Stimulated activated CD8-positive, alpha-beta memory T cell treated with anti-CD3 and anti-CD28 coated beads, Interleukin-15, amount 100 ng/mL, for 4 hours (primary cell): ENCODE data around the gene DNMT3B.

Experiments
- DNase-seq, 2 donors: peaks; one replicate each; pipeline ENCODE4 v3.0.0-alpha.2; 2020; ENCODE audit warnings: low read depth in 2 of 2

Gene DNMT3B

DNA sequence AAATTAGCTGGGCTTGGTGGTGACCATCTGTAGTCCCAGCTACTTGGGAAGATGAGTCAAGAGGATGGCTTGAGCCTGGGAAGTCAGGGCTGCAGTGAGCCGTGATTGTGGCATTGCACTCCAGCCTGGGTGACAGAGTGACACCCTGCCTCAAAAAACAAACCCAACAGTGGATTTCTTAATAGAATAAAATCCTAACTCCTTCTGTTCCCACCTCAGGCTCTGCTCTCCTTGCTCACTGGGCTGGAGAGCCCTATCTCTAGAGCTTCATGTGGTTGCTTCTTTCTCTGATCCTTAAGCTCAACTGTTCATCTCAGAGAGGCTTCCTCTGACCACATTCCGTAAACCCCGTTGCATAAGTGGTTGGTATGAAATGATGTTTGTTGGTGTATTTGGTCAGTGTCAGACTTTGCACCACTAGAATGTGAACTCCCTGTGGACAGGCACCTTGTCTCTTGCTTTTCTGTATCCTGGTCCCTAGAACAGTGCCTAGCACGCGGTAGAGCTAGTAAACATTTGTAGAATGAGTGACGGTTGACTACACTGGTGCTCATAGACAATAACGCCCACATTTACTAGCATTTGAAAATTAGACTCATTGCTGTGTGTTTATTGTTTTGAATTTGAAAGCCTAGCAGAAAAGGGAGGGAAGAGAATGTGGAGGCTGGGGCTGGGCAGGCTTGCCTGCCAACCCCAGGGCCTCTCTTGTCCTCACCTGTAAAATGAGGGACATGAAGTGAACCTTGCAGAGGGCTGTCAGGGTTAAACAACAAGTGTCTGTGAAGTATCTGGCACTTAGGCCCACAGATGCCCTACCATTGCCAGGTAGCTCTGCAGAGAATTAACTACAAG is 61.8 kb downstream of the DNMT3B start:
- no peak for DNase-seq

DNA sequence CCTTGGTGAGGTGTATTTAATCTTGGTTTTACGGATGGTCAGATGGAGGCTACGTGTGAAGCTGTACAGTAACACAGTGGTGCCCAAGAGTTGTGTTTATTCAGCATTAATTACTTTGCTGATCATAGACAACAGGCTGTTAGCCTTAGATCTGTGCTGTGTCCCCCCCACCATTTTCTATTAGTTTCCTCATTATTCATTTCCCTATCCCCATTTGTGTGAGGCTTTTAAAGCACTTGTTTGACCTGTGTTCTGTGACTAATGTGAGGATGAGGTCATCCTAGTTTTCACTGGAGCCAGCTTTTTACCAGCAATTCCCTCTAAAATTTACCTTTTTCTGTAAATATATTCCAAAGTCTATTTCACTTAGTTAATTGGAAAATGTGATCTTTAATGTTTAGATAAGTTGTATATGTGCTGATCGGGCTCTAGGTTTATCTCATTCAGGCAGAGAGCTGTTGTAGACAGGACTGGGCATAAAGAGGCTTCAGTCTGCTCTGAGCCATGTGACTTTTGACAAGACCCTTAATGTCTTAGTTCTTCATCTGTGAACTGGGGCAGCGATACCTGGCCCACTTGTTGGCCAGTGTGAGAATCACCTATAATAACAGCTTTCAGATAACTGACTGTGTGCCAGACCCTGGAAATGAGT is 66.0 kb downstream of the DNMT3B start:
- no peak for DNase-seq

DNA sequence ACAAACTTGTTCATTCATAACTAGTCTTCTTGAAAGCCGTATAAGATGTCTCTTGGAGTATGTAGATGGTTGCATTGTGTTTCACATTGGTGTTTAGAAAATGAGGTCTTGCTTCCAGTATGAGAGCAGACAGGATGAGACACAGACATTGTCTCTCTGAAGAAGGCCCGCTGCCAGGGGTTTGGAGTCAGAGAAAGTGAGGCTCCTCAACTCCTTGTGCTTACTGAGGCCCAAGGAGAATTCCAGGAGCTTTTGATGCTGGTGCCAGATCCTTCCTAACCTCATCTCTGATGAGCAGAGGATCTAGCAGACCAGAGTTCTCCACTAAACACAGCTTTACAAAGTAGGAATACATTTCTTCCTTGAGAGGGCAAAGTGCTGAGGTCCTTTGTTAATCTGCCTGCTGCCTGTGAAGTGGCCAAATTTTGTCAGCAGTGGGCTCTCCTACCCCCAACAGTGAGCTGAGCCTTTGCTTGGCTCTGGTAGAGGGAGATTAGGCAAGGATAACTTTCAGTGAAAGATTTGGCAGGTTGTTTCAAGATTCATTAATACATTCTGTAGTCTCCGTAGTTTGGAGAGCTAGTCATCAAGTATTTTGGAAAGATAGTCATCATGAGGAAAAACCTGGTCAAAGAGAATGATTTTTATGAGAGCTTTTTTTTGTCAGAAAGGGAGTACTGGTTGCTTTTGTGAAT is 67.3 kb downstream of the DNMT3B start:
- DNase-seq: no peak

DNA sequence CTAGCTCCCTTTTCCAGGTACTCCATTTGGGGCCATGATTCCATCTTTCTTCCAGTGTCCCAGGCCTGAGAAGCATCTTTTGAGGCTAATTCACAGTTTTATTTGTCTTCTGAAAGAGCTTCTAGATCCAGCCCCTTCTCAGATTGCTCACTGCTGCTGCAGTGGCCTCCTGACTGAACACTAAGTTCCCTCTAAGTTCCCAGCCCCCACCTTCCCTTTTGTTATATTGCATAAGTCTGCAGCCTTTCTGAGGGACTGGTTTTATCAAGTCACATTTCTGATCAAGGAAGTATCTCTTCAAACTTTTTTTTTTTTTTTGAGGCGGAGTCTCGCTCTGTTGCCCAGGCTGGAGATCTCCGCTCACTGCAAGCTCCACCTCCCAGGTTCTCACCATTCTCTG is 68.3 kb downstream of the DNMT3B start:
- DNase-seq: no peak

DNA sequence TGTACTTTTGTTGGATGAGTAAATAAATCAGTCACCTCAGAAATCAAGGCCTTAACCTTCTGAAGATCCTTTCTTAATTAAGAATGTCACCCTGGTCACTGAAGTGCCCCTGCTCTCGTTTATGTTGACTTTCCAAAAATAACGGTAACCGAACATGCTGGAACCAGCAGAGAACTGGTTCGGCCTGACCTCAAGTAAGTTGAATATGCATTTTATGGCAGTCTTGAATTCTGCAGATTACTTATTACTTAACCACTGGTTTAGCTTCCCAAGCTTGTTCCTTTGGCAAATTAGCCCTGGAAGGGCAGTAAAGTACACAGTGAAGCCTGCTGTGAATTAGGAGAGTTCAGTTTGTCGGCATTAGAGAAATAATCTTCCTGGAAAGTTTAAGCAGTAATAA is 69.8 kb downstream of the DNMT3B start:
- DNase-seq: no peak

DNA sequence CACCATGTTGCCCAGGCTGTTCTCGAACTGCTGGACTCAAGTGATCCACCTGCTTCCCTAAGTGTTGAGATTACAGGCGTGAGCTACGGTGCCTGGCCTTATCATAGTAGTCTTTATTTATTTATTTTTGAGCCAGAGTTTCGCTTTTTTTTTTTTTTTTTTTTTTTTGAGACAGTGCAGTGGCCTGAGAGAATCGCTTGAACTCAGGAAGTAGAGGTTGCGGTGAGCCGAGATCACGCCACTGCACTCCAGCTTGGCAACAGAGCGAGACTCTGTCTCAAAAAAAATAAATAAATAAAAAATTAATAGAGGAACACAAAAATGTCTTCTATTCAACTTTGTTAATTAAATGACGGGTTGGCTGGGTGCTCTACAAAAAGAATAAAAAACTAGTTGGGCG is 70.5 kb downstream of the DNMT3B start:
- no peak for DNase-seq

DNA sequence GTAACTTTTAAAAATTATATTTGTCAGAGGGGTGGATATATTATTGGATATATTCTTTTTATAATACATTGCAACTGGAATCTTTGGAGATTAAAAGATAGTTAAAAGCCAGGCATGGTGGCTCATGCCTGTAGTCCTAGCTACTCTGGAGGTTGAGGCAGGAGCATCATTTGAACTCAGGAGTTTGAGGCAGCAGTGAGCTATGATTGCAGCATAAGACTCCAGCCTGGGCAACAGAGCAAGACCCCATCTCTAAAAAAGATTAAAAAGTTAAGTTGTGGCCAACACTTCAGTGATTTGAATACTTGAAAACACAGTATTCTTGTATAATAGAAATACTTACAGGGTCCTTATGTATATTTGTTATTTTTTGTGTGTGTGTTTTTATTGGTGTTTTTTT is 72.8 kb downstream of the DNMT3B start:
- no peak for DNase-seq

DNA sequence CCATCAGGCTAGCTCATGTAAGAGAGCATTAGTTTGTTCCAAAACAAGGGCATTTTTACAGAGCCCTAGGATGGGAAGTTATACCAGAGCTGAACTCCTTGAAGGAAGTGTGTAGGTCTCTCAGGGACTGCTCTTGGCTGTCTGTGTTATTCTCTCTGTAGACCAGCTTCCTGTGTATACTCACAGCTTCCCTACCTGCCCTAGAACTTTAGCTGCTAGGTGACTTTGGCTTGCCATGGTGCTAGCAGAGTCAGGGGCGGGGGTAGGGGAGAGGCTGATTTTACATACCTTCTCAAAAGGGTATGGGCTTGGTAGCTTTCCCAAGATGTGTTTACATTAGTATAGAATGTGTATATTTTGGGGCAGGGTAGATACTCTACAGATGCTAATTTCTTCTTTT is 75.0 kb downstream of the DNMT3B start:
- no peak for DNase-seq

DNA sequence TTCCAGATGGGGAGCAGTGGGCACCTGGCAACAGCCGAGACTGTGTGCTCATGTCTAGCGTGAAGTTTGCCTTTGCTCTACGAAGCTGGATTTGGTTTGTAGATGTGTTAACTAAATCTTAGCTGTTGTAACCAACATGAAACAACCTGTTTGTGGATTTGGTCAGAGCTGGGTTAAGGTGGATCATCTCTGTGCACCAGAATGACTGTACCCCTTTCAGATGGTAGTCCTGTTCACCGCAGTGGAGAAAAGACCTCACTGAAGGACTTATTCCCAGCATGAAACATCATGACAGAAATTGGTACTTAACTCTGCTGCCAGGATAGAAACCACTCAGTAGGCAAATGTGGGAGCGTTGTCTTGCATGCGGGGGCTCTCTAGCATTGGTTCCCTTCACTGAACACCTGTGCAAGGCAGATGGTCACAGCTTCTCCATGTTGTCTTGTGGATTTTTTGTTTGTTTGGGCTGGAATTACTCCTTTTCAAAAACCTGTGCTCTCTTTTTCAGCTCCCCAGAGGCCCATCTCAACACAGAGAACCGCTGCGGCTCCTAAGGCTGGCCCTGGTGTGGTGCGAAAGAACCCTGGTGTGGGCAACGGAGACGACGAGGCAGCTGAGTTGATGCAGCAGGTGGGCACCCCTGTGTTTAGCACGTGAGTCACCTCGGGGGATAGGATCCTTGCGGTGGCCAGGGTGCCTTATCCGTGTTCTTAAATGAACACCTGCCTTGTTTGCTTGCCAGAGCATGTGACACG is 77.2 kb downstream of the DNMT3B start:
- no peak for DNase-seq

DNA sequence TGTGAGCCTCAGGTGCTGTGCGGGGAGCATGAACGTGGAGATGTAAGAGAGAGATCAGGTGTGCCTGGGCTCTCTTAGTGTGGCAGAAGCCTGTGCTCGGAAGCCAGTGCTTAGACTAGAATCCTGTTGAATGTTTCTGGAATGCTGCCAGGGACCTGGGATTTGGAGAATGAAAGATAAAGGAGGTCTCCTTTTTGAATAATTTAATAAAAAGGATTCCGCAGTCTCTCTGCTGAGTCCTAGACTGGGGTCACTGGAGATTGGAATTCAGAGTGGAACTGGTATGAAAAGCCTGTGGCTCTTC is 77.7 kb downstream of the DNMT3B start:
- DNase-seq: no peak

DNA sequence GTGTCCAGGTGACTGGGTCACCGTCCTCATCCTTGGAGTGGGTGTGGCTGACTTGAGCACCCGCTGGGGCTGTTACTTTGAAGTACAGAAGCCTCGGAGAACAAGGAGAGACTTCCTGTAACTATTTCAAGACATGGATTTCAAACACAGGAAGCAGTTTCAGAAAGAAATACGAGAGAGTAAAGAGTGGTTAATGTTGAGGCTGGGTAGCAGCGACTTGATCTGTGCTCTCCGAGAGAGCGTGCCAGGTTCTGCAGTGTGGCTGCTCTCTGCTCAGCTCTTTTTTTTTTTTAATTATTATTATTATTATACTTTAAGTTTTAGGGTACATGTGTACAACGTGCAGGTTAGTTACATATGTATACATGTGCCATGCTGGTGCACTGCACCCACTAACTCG is 79.0 kb downstream of the DNMT3B start:
- no peak for DNase-seq

DNA sequence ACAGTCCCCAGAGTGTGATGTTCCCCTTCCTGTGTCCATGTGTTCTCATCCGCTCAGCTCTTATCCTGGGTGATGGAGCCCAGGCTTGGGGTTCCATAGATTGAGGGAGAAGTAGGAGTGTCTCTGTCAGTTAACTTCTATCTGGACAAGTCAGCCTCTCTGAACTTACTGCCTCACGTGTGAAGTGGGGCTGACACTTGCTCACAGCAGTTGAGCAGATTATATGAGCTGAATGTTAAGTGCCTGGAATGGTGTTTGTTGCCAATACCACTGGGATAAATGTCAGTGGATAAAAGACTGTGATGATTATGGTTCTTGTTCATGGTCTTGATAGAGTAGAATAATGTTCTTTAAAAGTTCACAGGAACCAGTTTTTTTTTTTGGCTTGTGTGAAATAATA is 79.4 kb downstream of the DNMT3B start:
- DNase-seq: no peak

DNA sequence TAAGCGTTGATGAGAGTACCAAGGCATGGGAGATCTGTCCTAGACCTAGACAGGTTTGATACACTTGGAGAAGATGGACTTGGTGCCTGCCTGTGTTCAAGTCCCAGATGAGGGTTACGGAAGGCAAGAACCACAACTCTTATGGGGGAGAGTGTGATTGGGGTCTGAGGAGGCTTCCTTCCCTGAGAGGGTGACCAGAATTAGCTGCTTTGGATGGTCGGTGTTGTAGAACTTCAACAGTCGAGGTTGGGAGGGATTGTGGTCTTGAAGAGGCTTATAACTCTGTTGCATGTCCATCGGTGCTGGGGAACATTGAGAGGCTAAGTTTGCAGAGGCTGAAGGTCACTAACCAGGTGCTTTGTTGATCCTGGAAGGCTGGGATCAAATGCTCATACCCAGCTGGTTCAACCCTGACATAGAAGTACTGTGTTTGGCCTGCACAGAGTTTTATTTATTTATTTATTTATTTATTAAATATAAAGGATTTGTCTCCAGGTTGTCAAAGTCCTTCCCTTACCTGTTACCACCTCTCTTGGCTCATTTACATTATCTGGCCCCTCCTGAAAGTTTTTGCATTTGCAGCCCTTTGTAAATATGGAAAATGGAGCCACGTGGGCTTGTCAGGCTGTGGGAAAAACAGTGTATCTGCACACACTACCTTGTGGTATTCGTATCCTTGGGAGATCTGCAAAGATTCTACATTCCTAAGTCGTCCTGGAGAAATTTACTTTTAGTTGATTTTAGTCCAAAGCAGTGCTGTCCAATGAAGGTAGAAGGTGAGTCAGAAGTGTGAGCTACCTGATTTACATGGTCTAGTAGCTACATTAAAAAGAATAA is 80.7 kb downstream of the DNMT3B start:
- DNase-seq: no peak

DNA sequence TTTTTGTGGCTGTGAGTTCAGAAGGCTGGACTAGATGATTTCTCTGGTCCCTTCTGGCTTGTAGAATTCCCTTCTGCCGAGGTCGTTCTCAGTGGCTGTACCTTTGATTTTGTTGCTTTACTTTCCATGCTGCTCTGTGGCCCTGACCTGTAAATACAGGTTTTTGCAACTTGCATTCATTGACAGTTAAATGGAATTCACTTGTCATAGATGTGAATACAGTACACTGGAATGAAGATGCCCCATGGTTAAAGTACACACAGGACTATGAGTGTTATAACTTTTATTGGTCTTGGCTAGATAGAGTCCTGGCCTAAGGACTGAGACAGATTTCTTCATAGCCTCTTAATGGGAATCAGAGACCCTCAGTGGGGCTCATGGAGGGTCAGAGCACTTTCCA is 83.6 kb downstream of the DNMT3B start:
- no peak for DNase-seq

DNA sequence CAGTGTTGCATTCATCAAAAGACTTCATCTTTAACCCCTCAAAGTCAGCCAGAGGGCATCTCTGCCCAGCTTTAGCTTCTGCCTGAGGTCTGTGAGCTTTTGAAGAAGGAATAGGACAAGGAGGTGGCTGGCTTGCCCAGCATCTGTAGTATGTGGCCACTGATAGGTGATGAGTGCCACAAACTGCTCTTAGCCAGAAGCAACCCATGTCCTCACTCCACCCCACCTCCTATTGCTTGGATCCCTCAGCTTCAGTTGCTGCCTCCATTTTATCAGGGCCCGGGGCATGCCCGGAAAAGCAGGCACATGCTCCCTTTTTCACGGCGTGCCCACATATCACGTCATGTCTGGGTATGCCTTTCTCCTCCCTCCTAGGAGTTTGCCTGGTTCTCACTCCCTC is 84.7 kb downstream of the DNMT3B start:
- DNase-seq: no peak

DNA sequence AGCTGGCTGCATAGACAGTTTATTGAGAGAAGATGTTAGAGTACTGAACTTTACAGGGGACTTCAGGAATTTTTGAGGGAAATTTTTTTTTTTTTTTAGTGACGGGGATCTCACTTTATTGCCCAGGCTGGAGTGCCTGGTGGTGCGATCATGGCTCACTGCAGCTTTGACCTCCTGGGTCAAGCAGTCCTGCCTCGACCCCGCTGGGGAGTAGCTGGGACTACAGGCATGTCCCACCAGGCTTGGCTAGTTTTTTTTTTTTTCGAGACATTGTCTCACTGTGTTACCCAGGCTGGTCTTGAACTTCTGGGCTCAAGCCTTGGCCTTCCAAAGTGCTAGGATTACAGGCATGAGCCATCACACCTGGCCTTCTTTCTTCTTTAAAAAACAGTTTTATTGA is 85.8 kb downstream of the DNMT3B start:
- no peak for DNase-seq

DNA sequence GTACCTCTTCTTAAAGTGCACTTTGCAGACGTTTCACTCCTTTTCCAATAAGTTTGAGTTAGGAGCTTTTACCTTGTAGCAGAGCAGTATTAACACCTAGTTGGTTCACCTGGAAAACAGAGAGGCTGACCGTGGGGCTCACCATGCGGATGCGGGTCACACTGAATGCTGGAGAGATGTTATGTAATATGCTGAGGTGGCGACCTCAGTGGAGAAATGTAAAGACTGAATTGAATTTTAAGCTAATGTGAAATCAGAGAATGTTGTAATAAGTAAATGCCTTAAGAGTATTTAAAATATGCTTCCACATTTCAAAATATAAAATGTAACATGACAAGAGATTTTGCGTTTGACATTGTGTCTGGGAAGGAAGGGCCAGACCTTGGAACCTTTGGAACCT is 86.7 kb downstream of the DNMT3B start:
- no peak for DNase-seq

DNA sequence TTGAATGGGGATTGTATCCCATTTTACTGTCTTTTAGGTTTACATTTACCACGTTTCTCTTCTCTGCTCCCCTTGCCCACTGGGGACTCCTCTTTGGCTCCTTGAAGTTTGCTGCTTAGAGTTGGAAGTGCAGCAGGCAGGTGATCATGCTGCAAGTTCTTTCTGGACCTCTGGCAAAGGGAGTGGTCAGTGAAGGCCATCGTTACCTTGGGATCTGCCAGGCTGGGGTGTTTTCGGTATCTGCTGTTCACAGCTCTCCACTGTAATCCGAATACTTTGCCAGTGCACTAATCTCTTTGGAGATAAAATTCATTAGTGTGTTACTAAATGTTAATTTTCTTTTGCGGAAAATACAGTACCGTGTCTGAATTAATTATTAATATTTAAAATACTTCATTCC is 87.4 kb downstream of the DNMT3B start:
- no peak for DNase-seq

DNA sequence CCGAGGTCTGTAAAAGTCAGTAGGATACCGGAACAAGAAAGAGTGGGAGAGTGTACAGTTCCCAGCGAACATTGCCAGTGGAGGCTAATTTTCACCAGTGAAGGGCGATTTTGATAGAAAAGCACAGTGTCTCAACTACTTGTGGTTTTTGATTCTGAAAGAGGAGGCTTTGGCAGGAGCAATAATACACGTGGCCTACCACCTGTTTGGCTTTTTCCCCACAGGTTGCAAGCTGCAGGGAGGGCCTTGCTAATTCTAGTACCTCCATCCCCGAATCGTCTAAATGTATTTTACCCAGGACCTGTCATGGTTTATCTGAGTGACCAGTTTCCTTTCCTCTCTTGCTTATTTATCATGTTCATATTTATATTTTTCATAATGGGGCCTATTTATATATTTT is 93.2 kb downstream of the DNMT3B start:
- DNase-seq: no peak

DNA sequence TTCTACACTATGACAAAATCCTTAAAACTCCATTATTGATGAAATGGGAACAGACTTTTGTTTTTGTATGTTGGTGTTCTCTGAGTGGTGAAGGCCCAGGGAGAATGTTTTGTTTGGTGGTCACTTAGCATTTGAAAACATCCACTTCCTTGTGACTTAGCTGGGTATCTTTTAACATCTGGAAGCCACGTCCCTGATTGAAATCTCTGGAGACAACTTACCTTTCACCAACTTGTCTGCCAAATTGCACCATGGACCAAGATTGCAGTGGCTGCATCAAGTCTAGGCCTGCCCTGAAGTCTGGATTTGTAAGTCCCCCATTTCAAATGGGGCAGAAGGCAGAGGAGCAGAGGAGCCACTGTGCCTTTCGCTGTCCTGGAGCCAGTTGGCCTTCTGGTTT is 96.0 kb downstream of the DNMT3B start:
- no peak for DNase-seq
